ENCODE results near the gene DHX58.
"Not testable (repeated sequence)": the region's sequence is repeated elsewhere in the genome, so short reads cannot be mapped to it uniquely, and the experiment has no call there.

Gene DHX58

GRCh38 chr17:42146911-42147607 lies 34.5 kb upstream of the DHX58 start:
- Histone ChIP-seq H3K4me1 (ENCODE audit: control insufficient read depth in 1 of 2, insufficient read depth in 1 of 2, low read depth in 1 of 2, low read length in 1 of 2) (no peaks in the 10 kb centered on the region), H3K27me3 (no peaks in the 10 kb centered on the region), H3K27ac (no peak overlapping the region), H3K36me3 (peaks cover 75% of the 10 kb centered on the region), H3K4me3 (ENCODE audit: low read depth in 1 of 2, low read length in 1 of 2) (no peak overlapping the region), H3K9me3 (no peaks in the 10 kb centered on the region)
- no peak for TF ChIP-seq CTCF (IDR thresholded peaks at IDR 0.05)

GRCh38 chr17:42143138-42143537 lies 30.6 kb upstream of the DHX58 start:
- peaks cover 65% of the 10 kb centered on the region for H3K36me3 ChIP-seq
- not testable (repeated sequence) for H3K4me3 ChIP-seq (ENCODE audit: low read depth in 1 of 2, low read length in 1 of 2); H3K9me3 ChIP-seq; H3K27ac ChIP-seq; H3K27me3 ChIP-seq; H3K4me1 ChIP-seq (ENCODE audit: control insufficient read depth in 1 of 2, insufficient read depth in 1 of 2, low read depth in 1 of 2, low read length in 1 of 2)

- no peak for TF ChIP-seq CTCF (IDR thresholded peaks at IDR 0.05)
- Histone ChIP-seq H3K27ac (peak overlapping the region; percentile 29), H3K4me3 (ENCODE audit: low read depth in 1 of 2, low read length in 1 of 2) (no peak overlapping the region)
Observed at GRCh38 chr17:42142371-42142896, 29.9 kb upstream of the DHX58 start.

GRCh38 chr17:42141382-42141781 lies 28.9 kb upstream of the DHX58 start:
- H3K27me3 ChIP-seq, result no peaks in the 10 kb centered on the region
- H3K27ac ChIP-seq, result peak overlapping the region; percentile 42
- TF ChIP-seq CTCF (IDR thresholded peaks at IDR 0.05), result no peak
- H3K4me3 ChIP-seq (ENCODE audit: low read depth in 1 of 2, low read length in 1 of 2), result no peak overlapping the region
- no peaks in the 10 kb centered on the region for H3K9me3 ChIP-seq
- H3K36me3 ChIP-seq, result peaks cover 54% of the 10 kb centered on the region
- peaks cover 3 to 8% of the 10 kb centered on the region in 2 experiments for H3K4me1 ChIP-seq (ENCODE audit: control insufficient read depth in 1 of 2, insufficient read depth in 1 of 2, low read depth in 1 of 2, low read length in 1 of 2)

More at GRCh38 chr17:42142371-42142896, 29.9 kb upstream of the DHX58 start:
- Histone ChIP-seq H3K4me1 (ENCODE audit: control insufficient read depth in 1 of 2, insufficient read depth in 1 of 2, low read depth in 1 of 2, low read length in 1 of 2) (peaks cover 0 to 6% of the 10 kb centered on the region in 2 experiments), H3K9me3 (no peaks in the 10 kb centered on the region), H3K36me3 (peaks cover 58% of the 10 kb centered on the region), H3K27me3 (no peaks in the 10 kb centered on the region)

- H3K27me3 ChIP-seq; H3K9me3 ChIP-seq; H3K27ac ChIP-seq; H3K4me3 ChIP-seq (ENCODE audit: low read depth in 1 of 2, low read length in 1 of 2): not testable (repeated sequence)
- Histone ChIP-seq H3K36me3 (peaks cover 50% of the 10 kb centered on the region), H3K4me1 (ENCODE audit: control insufficient read depth in 1 of 2, insufficient read depth in 1 of 2, low read depth in 1 of 2, low read length in 1 of 2) (peaks cover 10 to 15% of the 10 kb centered on the region in 2 experiments)
Observed at GRCh38 chr17:42140690-42141089, 28.2 kb upstream of the DHX58 start.

GRCh38 chr17:42138749-42139492 lies 26.4 kb upstream of the DHX58 start:
- H3K36me3 ChIP-seq, result peaks cover 41% of the 10 kb centered on the region
- peaks cover 23 to 24% of the 10 kb centered on the region in 2 experiments for H3K4me1 ChIP-seq (ENCODE audit: control insufficient read depth in 1 of 2, insufficient read depth in 1 of 2, low read depth in 1 of 2, low read length in 1 of 2)
- no peak for TF ChIP-seq CTCF (IDR thresholded peaks at IDR 0.05)
- no peaks in the 10 kb centered on the region for H3K9me3 ChIP-seq
- H3K27ac ChIP-seq, result peak overlapping the region; percentile 38
- no peaks in the 10 kb centered on the region for H3K27me3 ChIP-seq
- H3K4me3 ChIP-seq (ENCODE audit: low read depth in 1 of 2, low read length in 1 of 2), result no peak overlapping the region
